HepG2 (cell line): ENCODE results near the gene HEXIM1. TPM values are rescaled to one million over a fixed set of nuclear protein-coding genes. Genes with fewer than 3 reads are reported as not detected.

ENCODE experiments used
- ARID2 ChIP-seq: sonication (generic); formaldehyde crosslinking; IDR thresholded peaks from 2 replicates; pipeline ENCODE4 v1.8.1; 2022; ENCODE audit warnings: mild to moderate bottlenecking, missing genetic modification reagents, borderline replicate concordance
- ATF6 ChIP-seq: sonication (generic); formaldehyde crosslinking; conservative IDR thresholded peaks from 2 replicates; pipeline ENCODE4 v1.4.0; 2020; ENCODE audit warnings: missing genetic modification reagents
- ATF7 ChIP-seq, 2 experiments: fragments of 450-650 bp in 1 of 2; sonication (generic) in 1 of 2; formaldehyde crosslinking in 1 of 2; IDR thresholded peaks; 2 replicates each; pipeline versions ENCODE4 v1.4.0 to v1.6.1; 2016 to 2020; ENCODE audit warnings: antibody characterized with exemption in 1 of 2, mild to moderate bottlenecking in 1 of 2, missing genetic modification reagents in 1 of 2
- CBX5 ChIP-seq: sonication (generic); formaldehyde crosslinking; IDR thresholded peaks from 2 replicates; pipeline ENCODE4 v1.4.0; 2020; ENCODE audit warnings: missing genetic modification reagents, borderline replicate concordance
- CERS6 ChIP-seq: sonication (generic); formaldehyde crosslinking; IDR thresholded peaks from 2 replicates; pipeline ENCODE4 v1.5.0; 2020; ENCODE audit warnings: missing genetic modification reagents
- CHD2 ChIP-seq: IDR thresholded peaks from 2 replicates; pipeline ENCODE4 v1.6.1; 2011; ENCODE audit warnings: low read depth, low read length, improper control_type of control experiment
- HOXA7 ChIP-seq: sonication (generic); formaldehyde crosslinking; IDR thresholded peaks from 2 replicates; pipeline ENCODE4 v1.8.1; 2022; ENCODE audit warnings: mild to moderate bottlenecking, missing genetic modification reagents, moderate library complexity
- POLR2A ChIP-seq, 2 experiments: IDR thresholded peaks; 2 replicates each; pipeline ENCODE4 v1.6.1; 2011; ENCODE audit warnings: low read depth in 2 of 2, low read length in 2 of 2, mild to moderate bottlenecking in 1 of 2, moderate library complexity in 1 of 2; ENCODE audit not compliant: insufficient read depth in 1 of 2
- RARA ChIP-seq: IDR thresholded peaks from 2 replicates; pipeline ENCODE4 v1.6.1; 2016; ENCODE audit warnings: missing genetic modification reagents, missing compliant biosample characterization
- SOX6 ChIP-seq, 2 experiments: fragments of 450-650 bp in 1 of 2; sonication (generic) in 1 of 2; formaldehyde crosslinking in 1 of 2; IDR thresholded peaks; 2 replicates each; pipeline versions ENCODE4 v1.4.0 to v1.6.1; 2017 to 2020; ENCODE audit warnings: antibody characterized with exemption in 1 of 2, mild to moderate bottlenecking in 1 of 2, missing genetic modification reagents in 1 of 2
- TEAD2 ChIP-seq: sonication (generic); formaldehyde crosslinking; IDR thresholded peaks from 2 replicates; pipeline ENCODE4 v1.9.0; 2021; ENCODE audit warnings: missing genetic modification reagents
- ZNF180 ChIP-seq: sonication (generic); formaldehyde crosslinking; IDR thresholded peaks from 2 replicates; pipeline ENCODE4 v1.4.0; 2020; ENCODE audit warnings: low read depth, missing genetic modification reagents, borderline replicate concordance
- ZNF558 ChIP-seq: sonication (generic); formaldehyde crosslinking; IDR thresholded peaks from 2 replicates; pipeline ENCODE4 v1.9.0; 2022; ENCODE audit warnings: mild to moderate bottlenecking, missing genetic modification reagents, borderline replicate concordance
- ZNF746 ChIP-seq: sonication (generic); formaldehyde crosslinking; IDR thresholded peaks from 2 replicates; pipeline ENCODE4 v1.8.0; 2022; ENCODE audit warnings: mild to moderate bottlenecking, missing genetic modification reagents
- ZNF841 ChIP-seq: sonication (generic); formaldehyde crosslinking; IDR thresholded peaks from 2 replicates; pipeline ENCODE4 v1.8.1; 2023; ENCODE audit warnings: missing genetic modification reagents, borderline replicate concordance
- ZSCAN12 ChIP-seq: sonication (generic); formaldehyde crosslinking; IDR thresholded peaks from 2 replicates; pipeline ENCODE4 v1.9.0; 2021; ENCODE audit warnings: mild to moderate bottlenecking, missing genetic modification reagents
- polyA plus RNA-seq, 8 experiments: library from polyadenylated mRNA; depleted of rRNA in 3 of 8; stranded (reverse) in 7 of 8; unstranded in 1 of 8; fragments of >200 nt; fragmentation: Illumina TruSeq in 4 of 8; extraction: Trizol in 4 of 8; gene quantifications; 2 replicates each; pipeline versions ENCODE4 v1.2.1 to v1.2.3, GENCODE V29; 2011 to 2016; ENCODE audit warnings: low read depth in 4 of 8, missing spikeins in 1 of 8, mixed read lengths in 1 of 8; ENCODE audit not compliant: insufficient read depth in 1 of 8
- total RNA-seq, 5 experiments: library from RNA; depleted of rRNA; stranded (reverse); fragments of >200 nt; fragmentation: Illumina TruSeq; extraction: Trizol; gene quantifications; 2 replicates each; pipeline ENCODE4 v1.2.3, GENCODE V29; 2016; ENCODE audit warnings: low read depth in 1 of 5
- TF ChIP-seq, protein P1 (sequence below): sonication (generic); formaldehyde crosslinking; IDR thresholded peaks from 2 replicates; pipeline ENCODE4 v1.4.0; 2020; ENCODE audit warnings: mild to moderate bottlenecking, missing genetic modification reagents

Gene HEXIM1
- total and polyA plus RNA-seq, 2 of the 13 experiments (the other 11 are each of a cell fraction or from before 2014, with no cell fraction given): 10.5 to 16.6 TPM

- TF ChIP-seq, protein P1, sequence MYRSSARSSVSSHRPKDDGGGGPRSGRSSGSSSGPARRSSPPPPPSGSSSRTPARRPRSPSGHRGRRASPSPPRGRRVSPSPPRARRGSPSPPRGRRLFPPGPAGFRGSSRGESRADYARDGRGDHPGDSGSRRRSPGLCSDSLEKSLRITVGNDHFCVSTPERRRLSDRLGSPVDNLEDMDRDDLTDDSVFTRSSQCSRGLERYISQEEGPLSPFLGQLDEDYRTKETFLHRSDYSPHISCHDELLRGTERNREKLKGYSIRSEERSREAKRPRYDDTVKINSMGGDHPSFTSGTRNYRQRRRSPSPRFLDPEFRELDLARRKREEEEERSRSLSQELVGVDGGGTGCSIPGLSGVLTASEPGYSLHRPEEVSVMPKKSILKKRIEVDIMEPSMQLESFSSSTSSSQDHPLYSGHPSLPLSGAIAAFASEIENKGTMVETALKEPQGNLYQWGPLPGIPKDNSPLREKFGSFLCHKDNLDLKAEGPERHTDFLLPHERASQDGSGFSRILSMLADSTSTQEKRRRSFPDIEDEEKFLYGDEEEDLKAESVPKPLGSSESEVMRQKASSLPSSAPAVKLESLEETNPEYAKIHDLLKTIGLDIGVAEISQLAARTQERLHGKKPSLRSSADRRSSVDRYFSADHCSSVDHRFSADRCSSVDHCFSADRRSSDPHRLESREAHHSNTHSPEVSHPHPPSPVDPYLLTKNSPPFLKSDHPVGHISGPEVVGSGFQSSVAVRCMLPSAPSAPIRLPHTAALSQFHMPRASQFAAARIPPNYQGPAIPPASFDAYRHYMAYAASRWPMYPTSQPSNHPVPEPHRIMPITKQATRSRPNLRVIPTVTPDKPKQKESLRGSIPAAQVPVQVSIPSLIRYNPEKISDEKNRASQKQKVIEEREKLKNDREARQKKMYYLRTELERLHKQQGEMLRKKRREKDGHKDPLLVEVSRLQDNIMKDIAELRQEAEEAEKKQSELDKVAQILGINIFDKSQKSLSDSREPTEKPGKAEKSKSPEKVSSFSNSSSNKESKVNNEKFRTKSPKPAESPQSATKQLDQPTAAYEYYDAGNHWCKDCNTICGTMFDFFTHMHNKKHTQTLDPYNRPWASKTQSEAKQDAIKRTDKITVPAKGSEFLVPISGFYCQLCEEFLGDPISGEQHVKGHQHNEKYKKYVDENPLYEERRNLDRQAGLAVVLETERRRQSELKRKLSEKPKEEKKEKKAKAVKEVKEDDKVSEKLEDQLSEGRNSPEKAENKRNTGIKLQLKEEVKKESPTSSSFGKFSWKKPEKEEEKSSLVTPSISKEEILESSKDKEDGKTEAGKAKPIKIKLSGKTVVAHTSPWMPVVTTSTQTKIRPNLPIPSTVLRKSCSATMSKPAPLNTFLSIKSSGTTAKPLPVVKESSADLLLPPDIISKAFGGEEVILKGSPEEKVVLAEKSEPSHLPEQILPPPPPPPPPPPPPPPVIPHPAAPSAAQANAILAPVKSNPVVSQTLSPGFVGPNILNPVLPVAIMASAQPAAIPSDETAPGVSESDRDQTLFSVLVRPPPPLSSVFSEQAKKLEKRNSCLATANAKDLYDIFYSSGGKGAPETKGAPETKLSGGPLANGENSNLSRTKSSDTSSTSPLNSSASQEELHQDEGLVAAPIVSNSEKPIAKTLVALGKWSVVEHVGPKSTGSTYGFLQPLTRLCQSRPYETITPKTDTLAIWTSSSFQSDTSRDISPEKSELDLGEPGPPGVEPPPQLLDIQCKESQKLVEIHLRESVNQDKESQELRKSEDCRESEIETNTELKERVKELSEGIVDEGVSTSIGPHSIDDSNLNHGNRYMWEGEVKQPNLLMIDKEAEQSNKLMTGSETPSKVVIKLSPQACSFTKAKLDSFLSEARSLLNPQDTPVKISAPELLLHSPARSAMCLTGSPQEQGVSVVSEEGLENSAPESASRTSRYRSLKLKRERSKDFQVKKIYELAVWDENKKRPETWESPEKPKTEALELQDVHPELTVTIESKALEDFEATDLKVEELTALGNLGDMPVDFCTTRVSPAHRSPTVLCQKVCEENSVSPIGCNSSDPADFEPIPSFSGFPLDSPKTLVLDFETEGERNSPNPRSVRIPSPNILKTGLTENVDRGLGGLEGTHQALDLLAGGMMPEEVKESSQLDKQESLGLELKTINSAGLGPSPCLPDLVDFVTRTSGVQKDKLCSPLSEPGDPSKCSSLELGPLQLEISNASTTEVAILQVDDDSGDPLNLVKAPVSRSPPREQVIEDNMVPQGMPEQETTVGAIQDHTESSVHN: peak; percentile 81; the same call in 1 of the 2 replicates
- TF ChIP-seq CHD2 (no peak), ZSCAN12 (CRISPR knock-in tag) (no peak), ZNF180 (CRISPR knock-in tag) (no peak), ATF6 (CRISPR knock-in tag) (no peak), ZNF841 (CRISPR knock-in tag) (no peak), ARID2 (CRISPR knock-in tag) (0 out of 2 replicates have a peak, but pooled peaks have one; percentile 69), SOX6 (IDR thresholded peaks at IDR 0.05) (no peak), SOX6 (CRISPR knock-in tag; IDR thresholded peaks at IDR 0.05) (0 out of 2 replicates have a peak, but pooled peaks have one; percentile 16), TEAD2 (CRISPR knock-in tag) (no peak), ZNF558 (CRISPR knock-in tag) (no peak), RARA (CRISPR knock-in tag) (0 out of 2 replicates have a peak, but pooled peaks have one; percentile 13), HOXA7 (CRISPR knock-in tag) (no peak), POLR2A (IDR thresholded peaks at IDR 0.05; ENCODE audit: insufficient read depth in 1 of 2, low read depth in 2 of 2, low read length in 2 of 2) (peak; percentile 55 to 82), ZNF746 (CRISPR knock-in tag) (peak; percentile 70), ATF7 (IDR thresholded peaks at IDR 0.05) (peak; percentile 99), ATF7 (CRISPR knock-in tag; IDR thresholded peaks at IDR 0.05) (peak; percentile 97), CERS6 (no peak), CBX5 (CRISPR knock-in tag) (peak; percentile 81; the same call in 1 of the 2 replicates)
Measured at GRCh38 chr17:45132572-45133463, 15.5 kb upstream of the HEXIM1 start (continued).
